HG03280 (cell line): ENCODE data around the gene SSH3.

Experiments used
- ATAC-seq: cut with Tn5 transposase; IDR thresholded peaks from one replicate; pipeline ENCODE4 v1.9.1; 2021; ENCODE audit warnings: mild to moderate bottlenecking, moderate library complexity; ENCODE audit not compliant: unreplicated experiment

SSH3 gene

DNA sequence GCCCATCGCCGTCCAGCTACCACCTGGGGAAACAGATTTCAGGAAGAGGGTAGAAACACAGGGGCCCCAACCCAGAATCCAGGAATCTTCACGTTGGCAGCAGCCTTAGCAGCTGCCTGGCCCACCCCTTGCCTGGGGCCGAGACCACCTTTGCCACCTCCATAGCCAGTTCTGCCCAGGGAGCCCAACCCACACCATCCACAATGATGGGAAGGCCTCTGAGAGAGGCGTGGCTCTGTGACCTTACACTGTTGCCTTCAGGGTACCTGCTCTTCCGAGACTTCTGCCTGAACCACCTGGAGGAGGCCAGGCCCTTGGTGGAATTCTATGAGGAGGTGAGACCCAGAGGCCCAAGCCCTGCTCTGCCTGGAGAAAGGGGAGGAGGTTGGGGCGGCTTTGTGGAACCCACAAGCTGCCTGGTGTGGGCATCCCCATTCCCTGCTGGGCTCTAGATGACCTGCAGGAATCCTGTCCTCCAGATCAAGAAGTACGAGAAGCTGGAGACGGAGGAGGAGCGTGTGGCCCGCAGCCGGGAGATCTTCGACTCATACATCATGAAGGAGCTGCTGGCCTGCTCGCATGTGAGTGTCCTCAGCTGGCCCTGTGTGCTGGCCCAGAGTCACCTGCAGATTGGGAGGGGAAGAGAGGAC is 24.3 kb upstream of the SSH3 start:
- ATAC-seq, result no peak

DNA sequence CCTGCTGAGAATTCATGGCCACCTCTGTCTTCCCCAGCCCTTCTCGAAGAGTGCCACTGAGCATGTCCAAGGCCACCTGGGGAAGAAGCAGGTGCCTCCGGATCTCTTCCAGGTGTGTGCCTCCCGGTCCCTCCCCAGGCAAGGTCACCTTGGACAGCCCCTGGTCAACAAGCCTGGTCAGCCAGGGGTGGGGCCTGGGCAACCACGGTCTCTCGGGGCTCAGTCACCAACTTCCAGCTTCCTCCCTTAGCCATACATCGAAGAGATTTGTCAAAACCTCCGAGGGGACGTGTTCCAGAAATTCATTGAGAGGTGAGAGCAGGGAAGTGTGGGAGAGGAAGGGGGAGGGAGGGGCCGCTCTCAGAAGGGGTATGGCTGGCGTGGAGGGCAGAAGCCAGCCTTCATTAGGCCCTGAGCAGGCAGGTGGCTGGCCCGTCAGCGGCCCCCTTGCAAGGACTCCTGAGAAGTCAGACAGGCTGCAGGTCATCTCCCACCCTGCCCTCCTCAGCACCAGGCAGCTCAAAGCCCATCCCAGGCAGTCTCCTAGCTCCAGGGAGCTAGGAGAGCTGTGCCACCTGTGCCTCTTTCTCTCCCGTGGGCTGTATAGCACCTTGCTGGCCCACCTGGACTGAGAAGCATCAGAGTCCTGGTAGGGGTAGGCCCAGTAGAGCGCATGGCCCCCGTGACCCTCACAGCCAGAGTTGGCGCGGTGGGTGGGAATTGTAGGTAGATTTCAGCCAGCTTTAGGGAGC is 23.6 kb upstream of the SSH3 start:
- no peak for ATAC-seq

DNA sequence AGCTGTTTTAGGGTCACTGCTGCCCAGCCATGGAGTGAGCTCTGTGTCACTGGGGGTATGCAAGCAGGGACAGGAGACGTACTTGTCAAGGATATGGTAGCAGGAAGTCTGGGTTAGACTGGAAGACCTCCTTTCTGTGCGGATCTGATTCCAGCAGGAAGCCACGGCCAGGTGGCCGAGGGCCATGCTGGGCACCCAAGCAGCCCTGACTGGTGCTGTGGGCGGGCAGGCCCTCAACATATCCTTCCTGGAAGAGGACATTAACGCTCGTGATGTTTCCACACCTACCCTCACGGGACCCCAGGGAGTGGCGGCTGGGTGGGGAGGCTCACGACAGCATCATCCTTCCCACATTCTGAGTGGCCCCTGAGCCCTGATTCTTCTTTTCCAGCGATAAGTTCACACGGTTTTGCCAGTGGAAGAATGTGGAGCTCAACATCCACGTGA is 23.0 kb upstream of the SSH3 start:
- no peak for ATAC-seq

DNA sequence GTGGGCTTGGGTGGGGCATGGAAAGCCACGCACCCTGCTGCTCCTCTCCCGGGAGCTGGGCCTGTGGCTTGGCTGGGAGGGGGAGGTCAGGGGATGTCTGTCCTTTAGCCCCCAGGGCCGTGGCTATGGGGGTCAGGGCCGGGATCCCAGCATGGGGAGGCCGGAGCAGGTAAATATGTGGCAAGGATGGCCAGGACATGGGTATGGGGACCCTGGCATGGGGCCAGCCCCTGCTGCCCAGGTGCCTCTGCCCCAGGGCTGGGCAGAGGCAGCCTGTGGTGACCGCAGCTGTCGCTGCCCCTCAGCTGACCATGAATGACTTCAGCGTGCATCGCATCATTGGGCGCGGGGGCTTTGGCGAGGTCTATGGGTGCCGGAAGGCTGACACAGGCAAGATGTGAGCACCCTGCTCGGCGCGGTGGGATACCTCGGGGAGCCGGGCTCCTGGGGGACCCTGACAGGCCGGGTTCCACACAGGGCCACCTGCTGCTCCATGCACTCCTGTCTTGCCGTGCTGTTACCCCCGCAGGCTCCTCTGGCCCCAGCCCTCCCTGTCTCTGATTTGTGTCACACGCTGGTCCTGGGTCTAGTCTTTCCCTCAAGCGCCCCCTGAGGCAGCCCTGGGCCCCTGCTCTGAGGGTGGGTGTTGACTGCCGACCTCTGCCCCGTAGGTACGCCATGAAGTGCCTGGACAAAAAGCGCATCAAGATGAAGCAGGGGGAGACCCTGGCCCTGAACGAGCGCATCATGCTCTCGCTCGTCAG is 22.4 kb upstream of the SSH3 start:
- ATAC-seq, result no peak

DNA sequence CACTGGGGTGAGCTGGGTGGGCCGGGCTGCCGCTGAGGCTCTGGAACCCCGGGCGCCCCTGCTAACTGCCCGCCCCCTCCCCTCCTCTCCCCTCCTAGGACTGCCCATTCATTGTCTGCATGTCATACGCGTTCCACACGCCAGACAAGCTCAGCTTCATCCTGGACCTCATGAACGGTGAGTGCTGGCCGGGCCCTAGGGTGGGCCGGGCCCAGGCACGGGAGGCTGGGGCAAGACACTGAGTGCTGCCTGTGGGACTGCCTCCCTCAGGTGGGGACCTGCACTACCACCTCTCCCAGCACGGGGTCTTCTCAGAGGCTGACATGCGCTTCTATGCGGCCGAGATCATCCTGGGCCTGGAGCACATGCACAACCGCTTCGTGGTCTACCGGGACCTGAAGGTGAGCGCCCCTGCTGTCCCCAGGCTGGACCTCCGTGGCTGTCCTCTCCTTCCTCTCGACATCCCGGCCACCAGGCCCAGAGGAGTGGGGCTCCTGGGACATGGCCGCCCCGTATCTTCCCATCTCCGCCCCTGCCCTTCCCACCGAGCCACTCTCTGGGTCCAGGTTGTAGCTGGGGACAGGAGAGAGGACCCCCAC is 21.7 kb upstream of the SSH3 start:
- ATAC-seq, result no peak

DNA sequence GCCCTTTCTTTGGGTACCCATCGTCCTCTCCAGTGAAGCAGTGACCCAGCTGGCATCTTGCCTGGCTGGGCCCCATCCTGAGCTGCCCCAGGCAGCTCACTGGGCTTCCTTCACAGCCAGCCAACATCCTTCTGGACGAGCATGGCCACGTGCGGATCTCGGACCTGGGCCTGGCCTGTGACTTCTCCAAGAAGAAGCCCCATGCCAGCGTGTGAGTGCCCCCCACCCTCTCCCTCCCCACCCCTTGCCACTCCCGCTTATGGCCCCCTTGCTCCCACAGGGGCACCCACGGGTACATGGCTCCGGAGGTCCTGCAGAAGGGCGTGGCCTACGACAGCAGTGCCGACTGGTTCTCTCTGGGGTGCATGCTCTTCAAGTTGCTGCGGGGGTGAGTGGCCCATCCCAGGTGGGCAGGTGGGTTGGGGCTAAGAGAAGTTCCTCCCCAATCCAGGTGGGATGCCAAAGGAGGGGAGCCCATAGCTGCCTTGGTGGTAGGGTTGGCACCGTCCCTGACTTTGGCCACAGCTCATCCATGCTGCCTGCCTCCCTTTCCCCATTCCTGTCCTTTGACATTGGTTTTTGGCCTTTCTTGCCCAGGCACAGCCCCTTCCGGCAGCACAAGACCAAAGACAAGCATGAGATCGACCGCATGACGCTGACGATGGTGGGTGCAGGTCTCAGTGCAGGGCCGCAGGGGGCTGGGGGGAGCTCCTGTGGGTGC is 21.0 kb upstream of the SSH3 start:
- ATAC-seq, result no peak

DNA sequence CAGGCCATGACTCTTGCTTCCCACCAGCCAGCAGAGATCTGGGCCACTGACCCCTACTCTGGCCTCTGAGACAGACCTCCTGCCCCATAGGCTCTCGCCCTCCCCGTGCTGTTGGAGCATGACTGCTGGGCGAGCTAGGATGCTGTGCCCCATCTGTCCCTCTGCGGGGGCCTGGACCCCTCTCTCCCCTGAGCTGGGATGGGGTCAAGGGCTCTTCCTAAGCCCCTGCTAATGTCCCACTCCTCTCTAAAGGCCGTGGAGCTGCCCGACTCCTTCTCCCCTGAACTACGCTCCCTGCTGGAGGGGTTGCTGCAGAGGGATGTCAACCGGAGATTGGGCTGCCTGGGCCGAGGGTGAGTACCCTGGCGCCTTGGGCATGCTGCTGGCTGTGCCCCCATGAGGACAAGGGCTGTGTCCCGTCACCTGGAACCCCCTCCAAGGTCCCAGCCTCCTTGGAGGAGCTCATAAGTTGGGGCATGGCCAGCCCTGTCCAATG is 20.4 kb upstream of the SSH3 start:
- no peak for ATAC-seq

DNA sequence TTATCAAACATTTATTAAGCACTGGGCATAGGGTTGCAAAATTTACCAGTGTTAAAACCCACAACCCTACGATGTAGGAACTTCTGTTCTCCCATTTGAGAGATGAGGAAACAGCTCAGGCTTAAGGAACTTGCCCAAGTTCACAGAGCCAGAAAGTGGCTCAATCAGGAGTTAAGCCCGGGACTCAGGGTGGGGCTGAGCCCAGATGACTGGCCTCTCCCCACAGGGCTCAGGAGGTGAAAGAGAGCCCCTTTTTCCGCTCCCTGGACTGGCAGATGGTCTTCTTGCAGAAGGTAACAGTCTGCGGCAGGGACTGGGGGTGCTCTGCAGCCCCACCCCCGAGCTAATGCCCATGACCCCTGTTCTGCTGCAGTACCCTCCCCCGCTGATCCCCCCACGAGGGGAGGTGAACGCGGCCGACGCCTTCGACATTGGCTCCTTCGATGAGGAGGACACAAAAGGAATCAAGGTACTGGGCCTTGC is 19.8 kb upstream of the SSH3 start:
- no peak for ATAC-seq

DNA sequence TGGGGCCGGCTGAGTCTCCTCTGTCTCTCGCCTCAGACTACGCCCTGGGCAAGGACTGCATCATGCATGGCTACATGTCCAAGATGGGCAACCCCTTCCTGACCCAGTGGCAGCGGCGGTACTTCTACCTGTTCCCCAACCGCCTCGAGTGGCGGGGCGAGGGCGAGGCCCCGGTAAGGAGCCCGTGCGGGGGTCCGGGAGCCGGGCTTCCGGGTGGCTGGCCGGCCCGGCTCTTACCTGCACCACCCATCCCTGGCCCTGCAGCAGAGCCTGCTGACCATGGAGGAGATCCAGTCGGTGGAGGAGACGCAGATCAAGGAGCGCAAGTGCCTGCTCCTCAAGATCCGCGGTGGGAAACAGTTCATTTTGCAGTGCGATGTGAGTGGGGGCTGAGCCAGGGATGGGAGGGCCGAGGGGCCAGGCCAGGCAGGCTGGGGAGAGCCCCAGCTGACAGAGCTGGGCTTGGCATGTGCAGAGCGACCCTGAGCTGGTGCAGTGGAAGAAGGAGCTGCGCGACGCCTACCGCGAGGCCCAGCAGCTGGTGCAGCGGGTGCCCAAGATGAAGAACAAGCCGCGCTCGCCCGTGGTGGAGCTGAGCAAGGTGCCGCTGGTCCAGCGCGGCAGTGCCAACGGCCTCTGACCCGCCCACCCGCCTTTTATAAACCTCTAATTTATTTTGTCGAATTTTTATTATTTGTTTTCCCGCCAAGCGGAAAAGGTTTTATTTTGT is 18.4 kb upstream of the SSH3 start:
- no peak for ATAC-seq

DNA sequence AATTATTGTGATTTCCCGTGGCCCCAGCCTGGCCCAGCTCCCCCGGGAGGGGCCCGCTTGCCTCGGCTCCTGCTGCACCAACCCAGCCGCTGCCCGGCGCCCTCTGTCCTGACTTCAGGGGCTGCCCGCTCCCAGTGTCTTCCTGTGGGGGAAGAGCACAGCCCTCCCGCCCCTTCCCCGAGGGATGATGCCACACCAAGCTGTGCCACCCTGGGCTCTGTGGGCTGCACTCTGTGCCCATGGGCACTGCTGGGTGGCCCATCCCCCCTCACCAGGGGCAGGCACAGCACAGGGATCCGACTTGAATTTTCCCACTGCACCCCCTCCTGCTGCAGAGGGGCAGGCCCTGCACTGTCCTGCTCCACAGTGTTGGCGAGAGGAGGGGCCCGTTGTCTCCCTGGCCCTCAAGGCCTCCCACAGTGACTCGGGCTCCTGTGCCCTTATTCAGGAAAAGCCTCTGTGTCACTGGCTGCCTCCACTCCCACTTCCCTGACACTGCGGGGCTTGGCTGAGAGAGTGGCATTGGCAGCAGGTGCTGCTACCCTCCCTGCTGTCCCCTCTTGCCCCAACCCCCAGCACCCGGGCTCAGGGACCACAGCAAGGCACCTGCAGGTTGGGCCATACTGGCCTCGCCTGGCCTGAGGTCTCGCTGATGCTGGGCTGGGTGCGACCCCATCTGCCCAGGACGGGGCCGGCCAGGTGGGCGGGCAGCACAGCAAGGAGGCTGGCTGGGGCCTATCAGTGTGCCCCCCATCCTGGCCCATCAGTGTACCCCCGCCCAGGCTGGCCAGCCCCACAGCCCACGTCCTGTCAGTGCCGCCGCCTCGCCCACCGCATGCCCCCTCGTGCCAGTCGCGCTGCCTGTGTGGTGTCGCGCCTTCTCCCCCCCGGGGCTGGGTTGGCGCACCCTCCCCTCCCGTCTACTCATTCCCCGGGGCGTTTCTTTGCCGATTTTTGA is 17.5 kb upstream of the SSH3 start:
- no peak for ATAC-seq

DNA sequence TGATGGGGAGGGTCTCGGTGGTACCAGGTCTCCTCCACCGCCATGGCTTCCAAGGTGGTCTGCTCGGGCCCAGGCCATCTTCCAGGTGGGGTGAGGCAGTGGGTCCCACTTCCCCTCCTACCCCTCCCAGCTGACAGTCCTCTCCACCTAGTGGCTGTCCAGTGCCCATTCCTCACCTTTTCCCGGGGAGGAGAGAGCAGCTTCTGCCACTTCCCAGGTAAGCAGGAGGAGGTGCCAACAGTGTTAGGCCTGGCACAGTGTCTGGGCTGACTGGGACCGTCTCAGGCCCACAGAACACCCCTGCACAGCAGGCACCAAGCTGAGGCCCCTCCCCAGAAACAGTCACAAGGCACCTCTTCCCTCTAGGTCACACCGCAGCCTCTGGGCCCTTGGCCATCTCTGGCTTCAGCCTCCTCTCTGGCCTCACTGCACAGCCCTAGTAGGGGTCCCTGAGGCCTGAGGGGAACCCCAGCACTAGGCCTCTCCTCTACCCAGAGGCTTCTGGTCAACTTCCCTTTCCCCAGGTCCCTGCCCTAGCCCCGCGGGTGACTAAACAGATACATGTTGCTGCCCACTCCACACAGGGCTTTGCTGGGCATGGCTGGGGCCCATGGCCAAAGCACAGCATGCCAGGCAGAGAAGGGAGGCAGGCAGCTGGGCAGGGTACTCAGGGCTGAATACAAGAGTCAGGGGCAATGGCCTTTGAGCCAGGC is 16.6 kb upstream of the SSH3 start:
- ATAC-seq, result no peak

DNA sequence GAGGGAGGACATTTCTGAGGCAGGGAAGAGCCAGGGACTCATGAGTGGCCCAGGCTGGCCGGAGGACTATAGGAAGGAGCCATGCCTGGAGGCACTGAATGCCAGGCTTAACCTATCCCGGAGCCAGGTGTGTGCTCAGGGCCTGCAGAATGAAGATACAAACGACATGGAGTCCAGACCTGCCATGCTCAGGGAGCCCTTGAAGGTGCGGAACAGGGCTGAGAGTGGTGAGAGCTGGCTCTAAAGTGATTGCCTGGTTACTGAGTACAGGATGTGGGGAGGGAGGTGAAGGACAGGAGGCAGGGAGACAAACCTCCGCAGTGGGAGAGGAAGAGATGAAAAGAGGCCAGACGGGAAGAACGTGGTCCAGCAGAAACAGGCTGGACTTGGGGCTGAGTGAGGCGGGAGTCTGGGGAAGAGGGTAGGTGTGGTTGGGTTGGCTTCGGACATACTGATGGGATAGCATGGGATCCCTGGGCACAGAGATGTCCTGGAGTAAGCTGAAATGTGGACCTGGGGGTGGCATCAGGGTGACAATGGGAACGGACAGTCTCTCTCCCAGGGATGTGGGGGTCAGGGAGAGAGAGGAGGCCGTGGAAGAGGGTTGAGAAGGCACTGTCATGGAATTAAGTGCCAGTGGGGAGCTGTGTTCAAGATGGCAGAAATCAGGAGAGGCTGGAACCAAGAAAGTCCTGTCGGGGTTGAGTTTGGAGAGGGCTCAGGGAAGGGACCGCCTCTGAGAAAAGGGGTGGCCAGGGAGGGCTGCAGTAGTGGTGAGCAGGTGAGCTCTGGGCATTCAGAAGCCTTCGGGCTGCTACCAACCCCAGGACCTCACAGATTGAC is 15.8 kb upstream of the SSH3 start:
- no peak for ATAC-seq

DNA sequence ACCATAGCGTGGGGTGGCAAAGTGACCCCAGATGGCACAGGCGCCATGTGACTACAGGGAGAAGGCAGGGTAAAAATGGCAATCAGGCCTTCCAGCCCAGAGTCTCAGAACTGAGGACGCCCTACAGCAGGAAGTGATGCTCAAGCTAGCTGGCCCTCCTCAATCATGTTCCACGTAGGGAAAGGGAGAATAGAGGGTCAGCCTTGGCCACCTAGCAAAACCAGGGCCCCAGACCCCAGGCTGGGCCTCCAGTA is 15.2 kb upstream of the SSH3 start:
- no peak for ATAC-seq

DNA sequence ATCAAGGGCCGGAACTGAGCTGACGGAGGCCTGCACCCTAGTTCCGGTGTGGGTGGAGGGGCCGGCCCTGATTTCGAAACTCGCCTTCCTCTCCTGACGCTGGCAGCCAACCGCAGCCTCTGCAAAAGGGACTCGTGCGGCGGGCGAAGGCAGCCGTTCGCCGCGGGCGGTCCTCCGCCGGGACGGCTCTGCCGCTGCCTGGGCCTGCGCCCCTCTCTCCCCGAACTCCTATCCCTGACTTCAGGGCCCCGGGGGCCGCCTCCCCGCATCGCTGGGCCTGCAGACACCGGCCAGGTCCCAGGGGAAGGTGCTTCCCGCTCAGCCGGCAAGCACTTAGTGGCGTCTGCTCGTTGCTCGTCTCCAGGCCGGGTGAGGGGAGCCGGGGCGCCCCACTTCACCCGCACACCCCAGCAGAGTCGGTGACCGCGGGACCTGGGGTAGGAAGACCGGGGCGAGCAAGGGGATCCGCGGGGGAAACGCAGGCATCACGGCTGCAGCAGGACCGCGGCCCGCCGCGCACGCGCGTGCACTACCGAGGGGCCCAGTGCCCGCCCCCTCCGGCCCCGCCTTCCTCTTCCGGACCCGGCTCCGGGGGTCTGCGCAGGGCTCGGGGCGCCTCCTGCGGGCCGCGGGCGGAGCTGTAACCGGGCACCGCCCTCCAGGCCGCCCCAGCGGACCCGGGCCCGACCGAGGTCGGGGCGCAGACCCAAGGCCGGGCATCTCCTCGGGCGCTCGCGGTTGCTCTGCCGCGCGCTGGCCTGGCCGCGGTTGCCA is 14.7 kb upstream of the SSH3 start:
- peak; percentile 69 for ATAC-seq

DNA sequence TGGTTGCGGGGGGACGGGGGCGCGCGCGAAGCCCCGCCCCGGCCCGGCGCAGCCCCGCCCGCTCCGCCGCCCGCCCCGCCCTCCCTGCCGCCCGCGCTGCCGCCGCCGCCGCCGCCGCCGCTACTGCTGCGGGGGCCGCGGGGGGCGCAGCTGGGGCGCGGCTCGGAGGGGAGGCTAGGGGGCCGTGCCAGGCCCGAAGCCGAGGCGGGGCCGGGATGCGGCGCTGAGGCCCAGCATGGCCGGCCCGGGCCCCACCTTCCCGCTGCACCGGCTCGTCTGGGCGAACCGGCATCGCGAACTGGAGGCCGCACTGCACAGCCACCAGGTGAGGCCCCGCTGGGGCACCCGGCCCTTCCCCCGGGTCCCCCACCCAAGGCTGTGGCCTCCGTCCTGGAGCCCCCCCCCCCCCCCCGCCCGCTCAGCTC is 14.1 kb upstream of the SSH3 start, which contains the start of gene ANKRD13D:
Gene ANKRD13D, plus strand, starts transcription at position 78 of the 425 bp plus-strand sequence. Its CDS starts 158 bp downstream, at position 236.
- peak; percentile 55 for ATAC-seq

DNA sequence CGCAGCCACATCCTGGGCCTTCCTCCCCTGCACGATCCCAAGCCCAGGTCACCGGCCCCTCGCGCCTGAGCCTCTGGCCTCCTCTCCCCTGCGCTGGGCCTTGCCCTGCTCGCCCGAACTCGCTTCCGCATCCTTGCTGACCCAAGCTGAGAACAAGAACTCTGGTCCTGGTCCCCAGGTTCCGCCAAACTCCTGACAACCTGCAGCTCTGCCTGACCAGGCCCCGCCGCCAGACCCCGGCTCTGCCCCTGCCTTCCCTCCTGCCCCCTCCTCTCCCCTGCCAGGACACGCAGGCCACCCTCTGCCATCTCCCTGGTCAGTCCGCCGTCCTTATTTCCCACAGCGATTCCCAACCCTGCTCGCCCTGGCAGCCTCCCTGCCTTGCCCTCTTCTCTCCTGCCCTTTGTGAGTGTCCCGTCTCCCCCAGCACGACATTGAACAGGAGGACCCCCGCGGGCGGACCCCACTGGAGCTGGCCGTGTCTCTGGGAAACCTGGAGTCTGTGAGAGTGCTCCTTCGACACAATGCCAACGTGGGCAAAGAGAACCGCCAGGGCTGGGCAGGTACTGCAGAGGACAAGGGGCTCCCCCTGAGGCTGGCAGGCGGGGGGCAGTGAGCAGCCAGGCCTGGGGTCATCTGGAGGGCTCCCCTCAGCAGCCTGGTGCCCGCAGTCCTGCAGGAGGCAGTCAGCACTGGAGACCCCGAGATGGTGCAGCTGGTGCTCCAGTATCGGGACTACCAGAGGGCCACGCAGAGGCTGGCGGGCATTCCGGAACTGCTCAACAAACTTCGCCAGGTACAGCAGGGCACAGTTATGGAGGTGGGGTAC is 13.5 kb upstream of the SSH3 start:
- ATAC-seq, result no peak
